ENCODE measurements around the gene RANBP1. TPM values are rescaled to one million over a fixed set of nuclear protein-coding genes. Genes with fewer than 3 reads are reported as not detected.

Gene RANBP1
- total and polyA plus RNA-seq, 9 of the 15 experiments (the other 6 are each of a cell fraction or from before 2014, with no cell fraction given), result 162 to 2,891 (median 1,289) TPM

DNA sequence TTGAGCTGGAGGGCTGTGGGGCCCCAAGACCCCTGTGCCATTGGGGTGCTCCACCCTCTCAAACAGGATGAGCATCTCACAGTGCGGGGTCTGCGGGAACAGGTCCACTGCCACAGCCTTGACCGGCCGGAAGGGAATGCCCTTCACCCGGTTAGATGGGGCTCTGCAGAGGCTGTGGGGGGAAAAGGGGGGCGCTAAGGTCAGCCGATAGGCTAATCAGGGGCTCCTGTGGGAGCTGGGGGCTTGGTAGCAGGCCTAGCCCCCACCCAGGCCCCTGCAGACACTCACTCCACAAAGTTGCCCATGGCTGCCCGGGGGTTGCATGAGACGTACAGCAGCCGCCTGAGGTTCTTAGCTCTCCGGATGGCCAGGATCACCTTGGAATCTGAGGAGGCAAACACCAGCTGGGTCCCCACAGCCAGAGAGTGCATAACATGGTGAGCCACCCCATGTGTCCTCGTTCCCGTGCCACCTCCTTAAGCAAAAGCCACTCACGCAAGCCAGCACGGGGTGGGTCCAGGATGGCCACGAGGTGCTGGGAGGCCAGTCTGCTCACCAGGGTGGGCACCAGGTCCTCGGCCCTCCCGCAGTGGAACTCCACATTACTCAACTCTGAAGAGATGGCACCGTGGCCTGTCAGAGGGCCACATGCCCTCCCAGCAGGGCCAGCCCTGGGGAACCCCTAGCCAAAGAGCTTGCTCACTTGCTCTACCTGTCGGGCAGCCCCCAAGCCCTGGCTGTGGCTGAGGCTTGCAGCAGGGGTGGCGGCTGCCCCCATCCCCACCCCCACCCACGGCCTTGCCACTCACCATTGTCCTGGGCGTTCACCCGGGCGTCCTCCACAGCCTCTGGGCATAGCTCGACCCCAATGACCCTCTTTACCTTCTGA lies 3.0 kb upstream of the RANBP1 start (continued):
- TF ChIP-seq, protein P1, sequence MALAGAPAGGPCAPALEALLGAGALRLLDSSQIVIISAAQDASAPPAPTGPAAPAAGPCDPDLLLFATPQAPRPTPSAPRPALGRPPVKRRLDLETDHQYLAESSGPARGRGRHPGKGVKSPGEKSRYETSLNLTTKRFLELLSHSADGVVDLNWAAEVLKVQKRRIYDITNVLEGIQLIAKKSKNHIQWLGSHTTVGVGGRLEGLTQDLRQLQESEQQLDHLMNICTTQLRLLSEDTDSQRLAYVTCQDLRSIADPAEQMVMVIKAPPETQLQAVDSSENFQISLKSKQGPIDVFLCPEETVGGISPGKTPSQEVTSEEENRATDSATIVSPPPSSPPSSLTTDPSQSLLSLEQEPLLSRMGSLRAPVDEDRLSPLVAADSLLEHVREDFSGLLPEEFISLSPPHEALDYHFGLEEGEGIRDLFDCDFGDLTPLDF (CRISPR knock-in tag; IDR thresholded peaks at IDR 0.05), result 0 out of 2 replicates have a peak, but pooled peaks have one; percentile 56
- TF ChIP-seq BCOR (IDR thresholded peaks at IDR 0.05) (no peak), KLF16 (IDR thresholded peaks at IDR 0.05) (no peak), CHD7 (IDR thresholded peaks at IDR 0.05; ENCODE audit: low read depth, low read length) (peak; percentile 21), SPI1 (IDR thresholded peaks at IDR 0.05; ENCODE audit: borderline replicate concordance, low read depth, low read length) (no peak), NELFE (IDR thresholded peaks at IDR 0.05; ENCODE audit: insufficient read depth, insufficient read length) (no peak), GTF3C2 (IDR thresholded peaks at IDR 0.05; ENCODE audit: borderline replicate concordance, extremely low read depth, insufficient read length) (no peak), ZNF143 (CRISPR knock-in tag; IDR thresholded peaks at IDR 0.05) (no peak), TCF7 (IDR thresholded peaks at IDR 0.05; ENCODE audit: borderline replicate concordance) (no peak), HDGF (IDR thresholded peaks at IDR 0.05) (no peak), EP400 (IDR thresholded peaks at IDR 0.05) (no peak)

Measured in K562 (cell line).